GM12865 (cell line): ENCODE results near the gene MRPL46.

Source experiments
- DNase-seq: peaks from one replicate; pipeline ENCODE4 v3.0.0; 2010; ENCODE audit warnings: low read depth
- H3K4me3 ChIP-seq: 2 replicates; pipeline ENCODE4 v1.5.1; 2011; ENCODE audit warnings: mild to moderate bottlenecking, low read depth, low read length, control low read depth
- TF ChIP-seq, protein P1 (sequence below): IDR thresholded peaks from 2 replicates; pipeline ENCODE4 v1.5.1; 2011; ENCODE audit warnings: low read length, control low read depth, low read depth, inconsistent platforms; ENCODE audit not compliant: insufficient read depth; ENCODE audit errors: missing control alignments

MRPL46 gene

DNA sequence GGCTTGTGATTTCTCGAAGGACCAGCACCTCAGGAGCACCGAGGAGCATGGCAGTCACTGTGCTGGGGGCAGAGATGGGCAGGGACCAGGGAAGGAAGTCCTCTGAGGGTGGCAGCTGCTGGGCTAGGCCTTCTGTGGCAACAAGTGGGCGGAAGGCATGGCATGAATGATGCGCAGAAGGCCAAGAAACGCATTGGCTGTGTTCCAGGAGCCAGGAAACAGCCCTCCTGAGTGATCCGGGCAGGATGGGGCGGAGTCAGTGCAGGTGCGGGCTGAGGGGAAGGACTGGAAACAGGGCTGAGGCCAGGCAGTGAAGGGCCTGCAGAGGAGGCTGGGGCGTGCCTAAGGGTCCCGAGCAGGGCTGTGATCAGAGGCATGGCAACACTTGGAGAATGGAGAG lies 24.0 kb upstream of the MRPL46 start:
- no peak for DNase-seq
- TF ChIP-seq, protein P1, sequence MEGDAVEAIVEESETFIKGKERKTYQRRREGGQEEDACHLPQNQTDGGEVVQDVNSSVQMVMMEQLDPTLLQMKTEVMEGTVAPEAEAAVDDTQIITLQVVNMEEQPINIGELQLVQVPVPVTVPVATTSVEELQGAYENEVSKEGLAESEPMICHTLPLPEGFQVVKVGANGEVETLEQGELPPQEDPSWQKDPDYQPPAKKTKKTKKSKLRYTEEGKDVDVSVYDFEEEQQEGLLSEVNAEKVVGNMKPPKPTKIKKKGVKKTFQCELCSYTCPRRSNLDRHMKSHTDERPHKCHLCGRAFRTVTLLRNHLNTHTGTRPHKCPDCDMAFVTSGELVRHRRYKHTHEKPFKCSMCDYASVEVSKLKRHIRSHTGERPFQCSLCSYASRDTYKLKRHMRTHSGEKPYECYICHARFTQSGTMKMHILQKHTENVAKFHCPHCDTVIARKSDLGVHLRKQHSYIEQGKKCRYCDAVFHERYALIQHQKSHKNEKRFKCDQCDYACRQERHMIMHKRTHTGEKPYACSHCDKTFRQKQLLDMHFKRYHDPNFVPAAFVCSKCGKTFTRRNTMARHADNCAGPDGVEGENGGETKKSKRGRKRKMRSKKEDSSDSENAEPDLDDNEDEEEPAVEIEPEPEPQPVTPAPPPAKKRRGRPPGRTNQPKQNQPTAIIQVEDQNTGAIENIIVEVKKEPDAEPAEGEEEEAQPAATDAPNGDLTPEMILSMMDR, result no peak
- no peak overlapping the region for H3K4me3 ChIP-seq

GRCh38 chr15:88490036-88490435 lies 22.8 kb upstream of the MRPL46 start:
- no peak overlapping the region for H3K4me3 ChIP-seq
- TF ChIP-seq, protein P1, result no peak

GRCh38 chr15:88489321-88489720 lies 22.1 kb upstream of the MRPL46 start:
- no peak for DNase-seq

More at GRCh38 chr15:88490036-88490435, 22.8 kb upstream of the MRPL46 start:
- DNase-seq, result no peak

DNA sequence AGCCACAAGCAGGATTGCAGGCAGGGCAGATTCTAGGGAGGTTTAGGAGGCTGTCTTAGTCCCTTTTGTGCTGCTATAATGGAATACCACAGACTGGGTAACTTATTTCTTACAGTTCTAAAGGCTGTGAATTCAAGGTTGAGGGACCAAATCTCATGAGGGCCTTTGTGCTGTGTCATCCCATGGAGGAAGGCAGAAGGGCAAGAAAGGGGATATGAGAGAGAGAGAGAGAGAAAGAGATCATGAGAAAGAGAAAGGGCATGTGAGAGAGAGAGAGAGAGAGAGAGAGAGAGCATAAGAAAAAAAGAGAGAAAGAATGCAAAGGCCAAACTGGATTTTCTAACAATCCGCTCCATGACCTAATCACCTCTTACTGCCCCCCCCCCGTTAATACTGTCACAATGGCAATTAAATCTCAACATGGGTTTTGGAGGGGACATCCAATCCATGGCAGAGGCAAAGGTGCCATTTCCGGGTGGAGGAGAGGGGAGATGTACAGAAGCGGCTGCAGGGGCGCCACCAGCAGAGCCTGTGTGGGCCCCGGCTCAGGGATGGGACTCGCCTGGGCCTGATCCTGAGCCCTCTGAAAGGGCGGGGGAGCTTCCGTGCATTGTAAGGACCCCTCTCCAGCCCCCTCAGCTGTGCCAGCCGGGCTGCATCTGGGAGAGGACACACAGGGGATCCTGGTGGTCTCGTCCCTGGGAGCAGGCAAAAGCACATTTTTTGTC lies 20.8 kb upstream of the MRPL46 start:
- TF ChIP-seq, protein P1, result no peak
- no peak for DNase-seq
- no peak overlapping the region for H3K4me3 ChIP-seq

More at GRCh38 chr15:88489321-88489720, 22.1 kb upstream of the MRPL46 start:
- TF ChIP-seq, protein P1, result no peak
- no peak overlapping the region for H3K4me3 ChIP-seq

GRCh38 chr15:88487178-88487795 lies 20.1 kb upstream of the MRPL46 start:
- no peak for DNase-seq
- no peak overlapping the region for H3K4me3 ChIP-seq
- TF ChIP-seq, protein P1, result no peak

DNA sequence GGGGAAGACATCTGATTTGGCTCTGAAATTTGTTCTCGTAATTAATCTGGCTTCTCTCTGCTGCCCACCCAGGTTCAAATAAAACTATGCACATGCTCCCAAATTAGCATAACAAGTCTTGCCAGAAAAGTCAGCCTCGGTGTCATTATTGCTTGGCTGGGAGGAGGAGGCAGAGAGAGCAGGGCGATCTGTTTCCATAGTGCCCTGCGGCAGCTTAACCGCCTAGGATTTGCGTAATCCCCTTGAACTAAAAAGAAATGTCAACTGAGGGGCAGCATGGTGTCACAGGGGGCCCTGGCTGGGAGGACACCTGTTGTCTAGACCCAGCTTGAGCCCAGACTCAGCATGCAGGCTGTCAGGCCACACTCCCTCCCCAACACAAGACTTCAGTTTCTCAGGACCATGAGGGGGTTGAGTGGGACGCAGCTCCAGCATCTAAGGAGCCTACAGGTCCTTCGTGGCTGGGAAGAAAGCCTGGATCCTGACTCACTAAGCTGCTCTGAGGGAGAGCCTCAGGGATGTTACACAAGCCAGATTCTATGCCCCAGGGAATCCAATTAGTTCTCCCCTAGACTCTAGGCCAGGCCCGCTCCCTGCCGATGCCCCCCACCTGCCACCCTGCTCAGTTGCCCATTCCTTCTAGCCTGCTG lies 17.6 kb upstream of the MRPL46 start:
- no peak for DNase-seq
- TF ChIP-seq, protein P1, result no peak

More for the DNA sequence above, 17.6 kb upstream of the MRPL46 start:
- no peak overlapping the region for H3K4me3 ChIP-seq
